ENCODE measurements around the gene BDH2. TPM values are rescaled to one million over a fixed set of nuclear protein-coding genes. Genes with fewer than 3 reads are reported as not detected.

BDH2 gene
- total and polyA plus RNA-seq, 12 donors, result 20.2 to 27.2 (median 24.5) TPM

DNA sequence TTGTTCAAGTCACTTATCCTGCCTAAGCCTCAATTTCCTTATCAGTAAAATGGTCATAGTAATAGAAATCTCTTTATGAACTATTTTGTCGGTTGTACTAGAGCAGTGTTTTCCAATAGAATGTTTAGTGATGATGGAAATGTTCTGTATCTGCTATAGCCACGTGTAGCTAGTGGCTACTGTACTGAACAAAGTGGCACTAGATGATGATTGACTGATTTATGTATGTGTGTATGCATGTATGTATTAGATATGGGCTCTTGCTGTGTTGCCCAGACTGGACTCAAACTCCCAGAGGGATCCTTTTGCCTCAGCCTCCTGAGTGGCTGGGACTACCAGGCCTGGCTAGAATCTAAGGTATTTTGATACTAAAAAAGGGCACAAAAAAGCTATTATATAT, 55.5 kb downstream of the BDH2 start:
- Histone ChIP-seq H3K4me1 (no peaks in the 10 kb centered on the region), H3K27ac (no peak overlapping the region), H3K27me3 (no peaks in the 10 kb centered on the region), H3K9me3 (no peaks in the 10 kb centered on the region), H3K36me3 (peaks cover 0 to 59% (median 3%) of the 10 kb centered on the region in 9 donors), H3K4me3 (no peak overlapping the region)
- no peak for DNase-seq
- intact Hi-C loops (cut with DNase I), result loop anchor here in 2 of 10 donors (10.0 kb wide), 1 partner anchor 51 kb away; the partner anchor contains the start of gene BDH2 (in 2 of the 2)
- WGBS, 2 donors, result 85 to 93% methylated on average over 2 of the region's 2 CpGs
- TF ChIP-seq, protein P1, sequence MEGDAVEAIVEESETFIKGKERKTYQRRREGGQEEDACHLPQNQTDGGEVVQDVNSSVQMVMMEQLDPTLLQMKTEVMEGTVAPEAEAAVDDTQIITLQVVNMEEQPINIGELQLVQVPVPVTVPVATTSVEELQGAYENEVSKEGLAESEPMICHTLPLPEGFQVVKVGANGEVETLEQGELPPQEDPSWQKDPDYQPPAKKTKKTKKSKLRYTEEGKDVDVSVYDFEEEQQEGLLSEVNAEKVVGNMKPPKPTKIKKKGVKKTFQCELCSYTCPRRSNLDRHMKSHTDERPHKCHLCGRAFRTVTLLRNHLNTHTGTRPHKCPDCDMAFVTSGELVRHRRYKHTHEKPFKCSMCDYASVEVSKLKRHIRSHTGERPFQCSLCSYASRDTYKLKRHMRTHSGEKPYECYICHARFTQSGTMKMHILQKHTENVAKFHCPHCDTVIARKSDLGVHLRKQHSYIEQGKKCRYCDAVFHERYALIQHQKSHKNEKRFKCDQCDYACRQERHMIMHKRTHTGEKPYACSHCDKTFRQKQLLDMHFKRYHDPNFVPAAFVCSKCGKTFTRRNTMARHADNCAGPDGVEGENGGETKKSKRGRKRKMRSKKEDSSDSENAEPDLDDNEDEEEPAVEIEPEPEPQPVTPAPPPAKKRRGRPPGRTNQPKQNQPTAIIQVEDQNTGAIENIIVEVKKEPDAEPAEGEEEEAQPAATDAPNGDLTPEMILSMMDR (IDR thresholded peaks at IDR 0.05), result no peak
- no peak for ATAC-seq

DNA sequence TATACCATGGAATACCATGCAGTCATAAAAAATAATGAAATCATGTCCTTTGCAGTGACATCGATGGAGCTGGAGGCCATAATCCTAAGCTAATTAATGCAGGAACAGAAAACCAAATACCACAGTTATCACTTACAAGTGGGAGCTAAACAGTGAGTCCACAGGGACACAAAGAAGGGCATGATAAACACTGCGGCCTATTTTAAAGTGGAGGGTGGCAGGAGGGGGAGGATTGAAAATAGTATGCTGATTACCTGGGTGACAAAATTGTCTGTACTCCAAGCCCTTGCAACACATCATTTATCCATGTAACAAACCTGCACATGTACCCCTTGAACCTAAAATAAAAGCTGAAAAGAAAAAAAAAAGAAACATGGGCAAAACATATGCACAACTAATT, 63.5 kb downstream of the BDH2 start:
- 47 to 72% methylated on average over 2 of the region's 2 CpGs for WGBS, 2 donors
- peak in 4 of 8 donors; percentile 47 to 63 (median 58) for ATAC-seq

GRCh38 chr4:103032574-103032973, 67.1 kb downstream of the BDH2 start:
- Histone ChIP-seq H3K36me3 (peaks cover 0 to 24% (median 0%) of the 10 kb centered on the region in 9 donors), H3K4me1 (no peaks in the 10 kb centered on the region), H3K9me3 (peaks cover 0 to 16% (median 0%) of the 10 kb centered on the region in 11 donors), H3K4me3 (no peak overlapping the region), H3K27me3 (no peaks in the 10 kb centered on the region), H3K27ac (no peak overlapping the region)
- 50 to 69% methylated on average over 2 of the region's 2 CpGs for WGBS, 2 donors
- TF ChIP-seq, protein P1 (IDR thresholded peaks at IDR 0.05), result peak in 4 of 9 donors; percentile 12 to 28 (median 24)
- ATAC-seq (peak in 1 of 8 donors; percentile 42), DNase-seq (no peak)
- intact Hi-C loops (cut with DNase I), result loop anchor here in 1 of 10 donors (10.0 kb wide), 1 partner anchor 62 kb away; the partner anchor contains the start of gene BDH2

More for the DNA sequence above, 63.5 kb downstream of the BDH2 start:
- no peak for DNase-seq
- H3K4me1 ChIP-seq, result no peaks in the 10 kb centered on the region
- peaks cover 0 to 16% (median 0%) of the 10 kb centered on the region in 11 donors for H3K9me3 ChIP-seq
- intact Hi-C loops (cut with DNase I), result loop anchor here in 1 of 10 donors (10.0 kb wide), 1 partner anchor 59 kb away; the partner anchor contains the start of gene BDH2
- no peak overlapping the region for H3K27ac ChIP-seq
- TF ChIP-seq, protein P1 (IDR thresholded peaks at IDR 0.05), result no peak
- peaks cover 0 to 14% (median 0%) of the 10 kb centered on the region in 9 donors for H3K36me3 ChIP-seq
- H3K27me3 ChIP-seq, result no peaks in the 10 kb centered on the region
- no peak overlapping the region for H3K4me3 ChIP-seq

- no peak overlapping the region for H3K4me3 ChIP-seq
- DNase-seq (no peak), ATAC-seq (no peak)
- no peak overlapping the region for H3K27ac ChIP-seq
- peaks cover 0 to 12% (median 0%) of the 10 kb centered on the region in 11 donors for H3K9me3 ChIP-seq
- intact Hi-C loops (cut with DNase I), result loop anchor here in 1 of 10 donors (10.0 kb wide), 1 partner anchor 64 kb away; the partner anchor contains the start of gene BDH2
- TF ChIP-seq, protein P1 (IDR thresholded peaks at IDR 0.05), result no peak
- no peaks in the 10 kb centered on the region for H3K27me3 ChIP-seq
- 92 to 97% methylated on average over 3 of the region's 3 CpGs for WGBS, 2 donors
- H3K4me1 ChIP-seq, result no peaks in the 10 kb centered on the region
- peaks cover 0 to 26% (median 0%) of the 10 kb centered on the region in 9 donors for H3K36me3 ChIP-seq
Observed at GRCh38 chr4:103030791-103031190, 68.8 kb downstream of the BDH2 start.
